Thyroid gland (tissue), 4 donors: ENCODE data around the gene BCL10. TPM values are rescaled to one million over a fixed set of nuclear protein-coding genes. Genes with fewer than 3 reads are reported as not detected.

ENCODE experiments used
- DNase-seq, 2 donors: peaks; one replicate each; pipeline ENCODE4 v3.0.0-alpha.2; 2019
- H3K27ac ChIP-seq, 3 donors: fragments of 200-600 bp; sonication (generic); 1 replicate in 2 of 3; 2 replicates in 1 of 3; pipeline ENCODE4 v1.5.1; 2016 to 2019; ENCODE audit warnings: mild to moderate bottlenecking in 1 of 3, moderate library complexity in 1 of 3
- H3K27me3 ChIP-seq: fragments of 200-600 bp; sonication (generic); one replicate; pipeline ENCODE4 v1.5.1; 2019
- H3K36me3 ChIP-seq, 2 donors: fragments of 200-600 bp; sonication (generic); one replicate each; pipeline ENCODE4 v1.5.1; 2016 to 2019
- H3K4me1 ChIP-seq, 2 donors: fragments of 200-600 bp; sonication (generic); one replicate each; pipeline ENCODE4 v1.5.1; 2017 to 2019
- H3K4me3 ChIP-seq, 3 donors: fragments of 200-600 bp; sonication (generic); replicated peaks in 1 of 3; 1 replicate in 2 of 3; 2 replicates in 1 of 3; pipeline ENCODE4 v1.5.1; 2016; ENCODE audit warnings: mild to moderate bottlenecking in 1 of 3
- H3K9me3 ChIP-seq: fragments of 200-600 bp; sonication (generic); one replicate; pipeline ENCODE4 v1.5.1; 2017
- CTCF ChIP-seq, 6 experiments: fragments of 200-600 bp in 3 of 6; fragments of 450-650 bp in 3 of 6; sonication (generic) in 3 of 6; IDR thresholded peaks; one replicate each; pipeline ENCODE4 v1.5.1; 2016 to 2019; ENCODE audit warnings: antibody characterized with exemption in 6 of 6, mild to moderate bottlenecking in 2 of 6, inconsistent platforms in 1 of 6, moderate library complexity in 1 of 6
- POLR2A ChIP-seq, 2 donors: fragments of 450-650 bp; IDR thresholded peaks; one replicate each; pipeline ENCODE4 v1.6.1; 2017; ENCODE audit warnings: antibody characterized with exemption in 2 of 2, mild to moderate bottlenecking in 2 of 2, moderate library complexity in 1 of 2
- WGBS, 2 donors: methylation state at CpG; one replicate each; pipeline ENCODE4 v1.1.5; 2017; 5-methylcytosine and 5-hydroxymethylcytosine counted together
- intact Hi-C: fragments of 100-400 bp; cut with DNase I; formaldehyde crosslinking; loops from one replicate; pipeline ENCODE4 v1.15.1; 2023
- total RNA-seq, 4 donors: library from RNA; depleted of rRNA; stranded (reverse); fragments of >200 nt; gene quantifications; one replicate each; pipeline ENCODE4 v1.2.3, GENCODE V29; 2016

BCL10 gene
- total RNA-seq, 4 donors from 2014 or later, result 13.6 to 28.5 (median 15.1) TPM

DNA sequence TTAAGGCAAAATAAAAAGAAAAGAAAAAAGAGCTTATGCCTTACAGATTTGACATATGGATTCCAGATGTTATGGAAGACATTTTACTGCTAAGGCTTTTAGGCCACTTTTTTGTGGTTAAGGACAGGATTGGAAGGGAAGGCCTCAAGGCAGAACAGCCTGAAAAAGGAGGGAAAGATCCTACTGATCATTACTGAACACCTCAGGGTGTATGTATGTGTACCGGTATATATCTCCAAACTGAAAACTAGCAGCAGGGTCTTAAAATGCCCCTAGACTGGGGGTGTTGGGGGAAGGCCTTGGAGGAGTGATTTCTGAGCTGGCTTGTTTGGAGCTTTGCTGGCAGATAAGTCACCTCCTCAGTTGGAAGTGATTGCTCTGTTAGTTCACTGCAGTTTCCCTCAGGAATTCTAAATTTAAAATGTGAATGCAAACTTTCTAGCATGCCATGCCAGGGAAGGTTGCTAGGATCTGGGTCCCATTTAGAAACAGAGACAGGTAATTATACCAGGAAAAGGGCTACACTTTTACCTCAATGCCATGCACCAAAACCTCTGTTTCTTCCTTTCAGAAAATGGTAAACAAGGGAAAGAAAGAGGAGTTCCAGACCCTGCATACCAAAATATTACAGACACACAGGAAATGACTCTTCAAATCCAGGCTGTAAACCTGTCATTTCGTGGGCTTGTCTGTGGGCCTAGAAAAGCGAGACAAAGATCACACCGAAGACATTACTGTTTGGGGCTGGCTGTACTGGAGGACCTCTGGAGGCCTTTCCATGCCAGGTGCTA, 32.0 kb downstream of the BCL10 start:
- H3K27ac ChIP-seq, result no peak overlapping the region
- H3K4me3 ChIP-seq, result no peak overlapping the region
- no peaks in the 10 kb centered on the region for H3K27me3 ChIP-seq
- peaks cover 0 to 5% of the 10 kb centered on the region in 2 donors for H3K4me1 ChIP-seq
- TF ChIP-seq POLR2A (IDR thresholded peaks at IDR 0.05) (no peak), CTCF (IDR thresholded peaks at IDR 0.05) (no peak)
- WGBS, 2 donors, result 74% methylated on average over 4 of the region's 4 CpGs
- DNase-seq, result no peak
- no peaks in the 10 kb centered on the region for H3K36me3 ChIP-seq
- H3K9me3 ChIP-seq, result no peaks in the 10 kb centered on the region
- intact Hi-C loops, result no loop called here

- Histone ChIP-seq H3K4me1 (peaks cover 0 to 5% of the 10 kb centered on the region in 2 donors), H3K9me3 (no peaks in the 10 kb centered on the region), H3K36me3 (no peaks in the 10 kb centered on the region), H3K27ac (no peak overlapping the region), H3K4me3 (no peak overlapping the region), H3K27me3 (no peaks in the 10 kb centered on the region)
- TF ChIP-seq POLR2A (IDR thresholded peaks at IDR 0.05) (no peak), CTCF (IDR thresholded peaks at IDR 0.05) (no peak)
- DNase-seq, result no peak
- intact Hi-C loops, result no loop called here
Observed at GRCh38 chr1:85243372-85243771, 33.1 kb downstream of the BCL10 start.

DNA sequence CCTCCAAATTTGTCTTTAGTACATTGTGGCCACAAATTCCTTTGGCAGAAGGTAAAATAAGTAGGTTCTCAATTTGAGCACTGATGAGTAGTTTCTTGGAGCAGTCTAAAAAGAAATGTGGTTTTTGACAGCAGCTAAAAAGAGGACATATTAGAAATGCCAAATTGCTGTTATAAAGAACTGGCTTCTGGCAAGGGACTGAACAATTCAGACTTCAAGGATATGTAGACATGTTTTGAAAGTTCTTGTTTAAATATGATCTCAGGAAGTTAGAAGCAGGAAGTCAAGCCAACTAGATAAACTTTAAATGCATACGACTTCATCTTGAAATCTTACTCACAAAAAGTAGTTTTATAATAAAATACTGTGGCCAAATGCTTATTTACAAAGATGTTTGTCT, 35.8 kb downstream of the BCL10 start:
- H3K9me3 ChIP-seq, result no peaks in the 10 kb centered on the region
- 13 to 15% methylated on average over 1 of the region's 1 CpG for WGBS, 2 donors
- no peak for DNase-seq
- H3K36me3 ChIP-seq, result no peaks in the 10 kb centered on the region
- no peaks in the 10 kb centered on the region for H3K27me3 ChIP-seq
- H3K4me3 ChIP-seq, result no peak overlapping the region
- no peak overlapping the region for H3K27ac ChIP-seq
- H3K4me1 ChIP-seq, result peaks cover 0 to 5% of the 10 kb centered on the region in 2 donors
- intact Hi-C loops, result no loop called here
- no peak for TF ChIP-seq POLR2A (IDR thresholded peaks at IDR 0.05)
- TF ChIP-seq CTCF (IDR thresholded peaks at IDR 0.05), result no peak

GRCh38 chr1:85240174-85240601, 36.2 kb downstream of the BCL10 start:
- TF ChIP-seq POLR2A (IDR thresholded peaks at IDR 0.05), result no peak
- TF ChIP-seq CTCF (IDR thresholded peaks at IDR 0.05), result peak in 3 of 6 experiments; percentile 17 to 36 (median 24)
- DNase-seq, result peak in 1 of 2 donors; percentile 22
- WGBS, 2 donors, result 18 to 21% methylated on average over 1 of the region's 1 CpG
- no peaks in the 10 kb centered on the region for H3K27me3 ChIP-seq
- no peak overlapping the region for H3K4me3 ChIP-seq
- H3K4me1 ChIP-seq, result peaks cover 0 to 5% of the 10 kb centered on the region in 2 donors
- intact Hi-C loops, result no loop called here
- H3K27ac ChIP-seq, result no peak overlapping the region
- H3K9me3 ChIP-seq, result no peaks in the 10 kb centered on the region
- no peaks in the 10 kb centered on the region for H3K36me3 ChIP-seq

DNA sequence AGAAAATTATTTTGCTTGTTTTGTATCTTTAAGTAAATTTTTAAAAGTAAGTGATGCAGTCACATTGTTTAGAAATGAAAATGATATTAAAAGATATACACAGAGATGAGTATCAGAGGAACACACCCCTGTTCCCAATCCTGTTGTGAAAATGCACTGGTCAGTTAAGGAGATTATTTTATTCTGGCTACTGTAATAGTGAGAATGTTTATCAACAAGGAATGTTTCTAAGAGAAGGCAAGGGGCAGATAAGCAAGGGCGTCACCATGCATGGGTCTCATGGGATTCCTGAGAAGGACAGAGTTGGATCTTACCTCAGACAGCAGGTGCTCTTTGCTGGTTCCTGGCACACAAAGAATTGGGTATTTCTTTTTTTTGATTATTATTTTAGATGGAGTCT, 38.8 kb downstream of the BCL10 start:
- DNase-seq, result no peak
- peaks cover 0 to 5% of the 10 kb centered on the region in 2 donors for H3K4me1 ChIP-seq
- H3K27ac ChIP-seq, result no peak overlapping the region
- intact Hi-C loops, result no loop called here
- H3K36me3 ChIP-seq, result no peaks in the 10 kb centered on the region
- TF ChIP-seq POLR2A (IDR thresholded peaks at IDR 0.05) (no peak), CTCF (IDR thresholded peaks at IDR 0.05) (no peak)
- no peaks in the 10 kb centered on the region for H3K9me3 ChIP-seq
- H3K4me3 ChIP-seq, result no peak overlapping the region
- H3K27me3 ChIP-seq, result no peaks in the 10 kb centered on the region
- whole genome bisulfite sequencing, 2 donors, result 89 to 94% methylated on average over 1 of the region's 1 CpG
